ENCODE results near the gene PACS1. TPM values are rescaled to one million over a fixed set of nuclear protein-coding genes. Genes with fewer than 3 reads are reported as not detected.

PACS1 gene
- total and polyA plus RNA-seq, 2 donors (not counting 1 experiment from before 2014, with no cell fraction given): 131 to 303 TPM

GRCh38 chr11:66037327-66037726 is 32.7 kb upstream of the PACS1 start:
- ATAC-seq (ENCODE audit: low read depth) (no peak), DNase-seq (no peak)
- no peak overlapping the region for H3K4me3 Mint-ChIP-seq
- Histone ChIP-seq H3K9ac (ENCODE audit: low read length) (no peak overlapping the region), H4K20me1 (ENCODE audit: control insufficient read depth, insufficient read depth, low read length, poor library complexity, severe bottlenecking) (no peaks in the 10 kb centered on the region), H3K9me3 (ENCODE audit: control extremely low read depth in 1 of 3, control insufficient read depth in 2 of 3, insufficient read depth in 1 of 3, low read length in 2 of 3) (peaks cover 0 to 10% (median 0%) of the 10 kb centered on the region in 3 donors), H2AFZ (ENCODE audit: insufficient read depth, low read depth, low read length, poor library complexity, severe bottlenecking) (no peak overlapping the region), H3K27ac (ENCODE audit: low read length in 2 of 2) (no peak overlapping the region), H3K36me3 (replicated peaks in 1 of 2; ENCODE audit: control extremely low read depth in 1 of 2, control insufficient read depth in 1 of 2, extremely low read depth in 1 of 2, insufficient read depth in 2 of 2, low read length in 1 of 2) (no peaks in the 10 kb centered on the region), H3K4me1 (ENCODE audit: control insufficient read depth in 2 of 2, insufficient read depth in 2 of 2, low read length in 2 of 2) (no peaks in the 10 kb centered on the region), H3K4me3 (ENCODE audit: control extremely low read depth in 1 of 5, extremely low read depth in 1 of 5, insufficient read depth in 1 of 5, low read depth in 2 of 5, low read length in 4 of 5) (no peak overlapping the region), H3K4me2 (replicated peaks; ENCODE audit: low read depth, low read length, poor library complexity, severe bottlenecking) (no peak overlapping the region), H3K79me2 (ENCODE audit: control insufficient read depth, insufficient read depth, low read length) (no peaks in the 10 kb centered on the region), H3K27me3 (replicated peaks in 1 of 4; ENCODE audit: control extremely low read depth in 1 of 4, control insufficient read depth in 3 of 4, insufficient read depth in 4 of 4, low read length in 3 of 4) (peaks cover 0 to 8% (median 0%) of the 10 kb centered on the region in 4 experiments)
- intact Hi-C loops (cut with micrococcal nuclease): no loop called here
- H3K4me1 Mint-ChIP-seq: no peaks in the 10 kb centered on the region
- TF ChIP-seq CTCF (IDR thresholded peaks at IDR 0.05) (no peak), EZH2 (IDR thresholded peaks at IDR 0.05; ENCODE audit: borderline replicate concordance, insufficient read depth, low read depth, low read length, poor library complexity, severe bottlenecking) (no peak)
- H3K27ac Mint-ChIP-seq: no peak overlapping the region
- H3K9me3 Mint-ChIP-seq (ENCODE audit: insufficient read depth): no peaks in the 10 kb centered on the region
- 87% methylated on average over 3 of the region's 3 CpGs for WGBS (ENCODE audit: insufficient coverage)
- POLR2A ChIA-PET: interaction anchor here (0.7 kb wide), 1 partner anchor 402 kb away, joined by 4 read pairs; no protein-coding TSS in a partner anchor
- H3K27me3 Mint-ChIP-seq: peaks cover 12% of the 10 kb centered on the region
- CTCF ChIA-PET: no interaction called here

- DNase-seq: no peak
- Mint-ChIP-seq H3K4me1 (peaks cover 2% of the 10 kb centered on the region), H3K27me3 (peaks cover 9% of the 10 kb centered on the region), H3K27ac (no peak overlapping the region), H3K9me3 (ENCODE audit: insufficient read depth) (no peaks in the 10 kb centered on the region), H3K4me3 (no peak overlapping the region)
- no peaks in the 10 kb centered on the region for H3K79me2 ChIP-seq (ENCODE audit: control insufficient read depth, insufficient read depth, low read length)
- H3K27ac ChIP-seq (ENCODE audit: low read length in 2 of 2): no peak overlapping the region
- no peak for ATAC-seq (ENCODE audit: low read depth)
- peaks cover 0 to 10% (median 0%) of the 10 kb centered on the region in 3 donors for H3K9me3 ChIP-seq (ENCODE audit: control extremely low read depth in 1 of 3, control insufficient read depth in 2 of 3, insufficient read depth in 1 of 3, low read length in 2 of 3)
- H3K27me3 ChIP-seq (replicated peaks in 1 of 4; ENCODE audit: control extremely low read depth in 1 of 4, control insufficient read depth in 3 of 4, insufficient read depth in 4 of 4, low read length in 3 of 4): peaks cover 0 to 8% (median 0%) of the 10 kb centered on the region in 4 experiments
- POLR2A ChIA-PET: no interaction called here
- CTCF ChIA-PET: no interaction called here
- WGBS (ENCODE audit: insufficient coverage): 97% methylated on average over 3 of the region's 3 CpGs
- intact Hi-C loops (cut with micrococcal nuclease): no loop called here
- no peaks in the 10 kb centered on the region for H4K20me1 ChIP-seq (ENCODE audit: control insufficient read depth, insufficient read depth, low read length, poor library complexity, severe bottlenecking)
- H3K4me3 ChIP-seq (ENCODE audit: control extremely low read depth in 1 of 5, extremely low read depth in 1 of 5, insufficient read depth in 1 of 5, low read depth in 2 of 5, low read length in 4 of 5): no peak overlapping the region
- no peak overlapping the region for H2AFZ ChIP-seq (ENCODE audit: insufficient read depth, low read depth, low read length, poor library complexity, severe bottlenecking)
- no peak overlapping the region for H3K9ac ChIP-seq (ENCODE audit: low read length)
- no peaks in the 10 kb centered on the region for H3K36me3 ChIP-seq (replicated peaks in 1 of 2; ENCODE audit: control extremely low read depth in 1 of 2, control insufficient read depth in 1 of 2, extremely low read depth in 1 of 2, insufficient read depth in 2 of 2, low read length in 1 of 2)
- TF ChIP-seq CTCF (IDR thresholded peaks at IDR 0.05) (no peak), EZH2 (IDR thresholded peaks at IDR 0.05; ENCODE audit: borderline replicate concordance, insufficient read depth, low read depth, low read length, poor library complexity, severe bottlenecking) (no peak)
- H3K4me1 ChIP-seq (ENCODE audit: control insufficient read depth in 2 of 2, insufficient read depth in 2 of 2, low read length in 2 of 2): peaks cover 0 to under 1% of the 10 kb centered on the region in 2 donors
- H3K4me2 ChIP-seq (replicated peaks; ENCODE audit: low read depth, low read length, poor library complexity, severe bottlenecking): no peak overlapping the region
These were observed 30.3 kb upstream of the PACS1 start for GRCh38 chr11:66039765-66040164.
